ENCODE data around the gene SCAF1. TPM values are rescaled to one million over a fixed set of nuclear protein-coding genes. Genes with fewer than 3 reads are reported as not detected.
"Not testable (repeated sequence)": the region's sequence is repeated elsewhere in the genome, so short reads cannot be mapped to it uniquely, and the experiment has no call there.

Gene SCAF1
- total RNA-seq, 2 donors from 2014 or later, result 14.3 to 22.3 TPM

DNA sequence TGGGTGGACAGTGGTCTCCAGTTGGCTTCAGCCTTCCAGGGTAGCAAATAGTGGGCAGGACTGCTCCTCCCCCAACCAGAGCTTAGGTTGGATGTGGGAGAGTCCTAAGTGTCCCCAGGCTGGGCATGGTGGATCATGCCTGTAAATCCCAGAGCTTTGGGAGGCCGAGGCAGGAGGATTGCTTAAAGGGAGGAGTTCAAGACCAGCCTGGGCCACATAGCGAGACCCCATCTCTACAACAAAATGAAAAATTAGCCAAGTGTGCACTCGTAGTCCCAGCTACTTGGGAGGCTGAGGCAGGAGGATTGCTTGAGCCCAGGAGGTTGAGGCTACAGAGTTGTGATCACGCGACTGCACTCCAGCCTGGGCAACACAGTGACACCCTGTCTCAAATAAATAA lies 9.4 kb upstream of the SCAF1 start:
- DNase-seq (ENCODE audit: low spot score), result no peak
- Histone ChIP-seq H3K4me3 (no peak overlapping the region), H3K27me3 (no peaks in the 10 kb centered on the region), H3K4me1 (peaks cover 0 to 46% of the 10 kb centered on the region in 2 donors), H3K9me3 (no peaks in the 10 kb centered on the region), H3K36me3 (peaks cover 11% of the 10 kb centered on the region), H3K27ac (no peak overlapping the region)
- TF ChIP-seq, protein P1, sequence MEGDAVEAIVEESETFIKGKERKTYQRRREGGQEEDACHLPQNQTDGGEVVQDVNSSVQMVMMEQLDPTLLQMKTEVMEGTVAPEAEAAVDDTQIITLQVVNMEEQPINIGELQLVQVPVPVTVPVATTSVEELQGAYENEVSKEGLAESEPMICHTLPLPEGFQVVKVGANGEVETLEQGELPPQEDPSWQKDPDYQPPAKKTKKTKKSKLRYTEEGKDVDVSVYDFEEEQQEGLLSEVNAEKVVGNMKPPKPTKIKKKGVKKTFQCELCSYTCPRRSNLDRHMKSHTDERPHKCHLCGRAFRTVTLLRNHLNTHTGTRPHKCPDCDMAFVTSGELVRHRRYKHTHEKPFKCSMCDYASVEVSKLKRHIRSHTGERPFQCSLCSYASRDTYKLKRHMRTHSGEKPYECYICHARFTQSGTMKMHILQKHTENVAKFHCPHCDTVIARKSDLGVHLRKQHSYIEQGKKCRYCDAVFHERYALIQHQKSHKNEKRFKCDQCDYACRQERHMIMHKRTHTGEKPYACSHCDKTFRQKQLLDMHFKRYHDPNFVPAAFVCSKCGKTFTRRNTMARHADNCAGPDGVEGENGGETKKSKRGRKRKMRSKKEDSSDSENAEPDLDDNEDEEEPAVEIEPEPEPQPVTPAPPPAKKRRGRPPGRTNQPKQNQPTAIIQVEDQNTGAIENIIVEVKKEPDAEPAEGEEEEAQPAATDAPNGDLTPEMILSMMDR (IDR thresholded peaks at IDR 0.05), result no peak

DNA sequence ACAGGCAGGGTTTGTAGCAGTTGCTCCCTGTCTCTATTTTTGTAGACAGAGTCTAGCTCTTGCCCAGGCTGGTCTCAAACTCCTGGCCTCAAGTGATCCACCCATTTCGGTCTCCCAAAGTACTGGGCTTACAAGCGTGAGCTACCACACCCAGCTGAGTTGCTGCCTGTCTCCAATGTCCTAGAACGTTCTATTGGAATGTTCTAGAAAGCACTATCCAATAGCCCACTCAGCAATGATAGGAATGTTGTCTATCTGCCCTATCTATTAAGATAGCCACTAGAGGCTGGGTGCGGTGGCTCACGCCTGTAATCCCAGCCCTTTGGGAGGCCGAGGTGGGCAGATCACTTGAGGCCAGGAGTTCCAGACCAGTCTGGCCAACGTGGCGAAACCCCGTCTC lies 8.7 kb upstream of the SCAF1 start:
- peaks cover 11% of the 10 kb centered on the region for H3K36me3 ChIP-seq
- DNase-seq (ENCODE audit: low spot score); H3K27me3 ChIP-seq; H3K4me3 ChIP-seq; H3K9me3 ChIP-seq; H3K27ac ChIP-seq: not testable (repeated sequence)
- H3K4me1 ChIP-seq, result peaks cover 0 to 53% of the 10 kb centered on the region in 2 donors

DNA sequence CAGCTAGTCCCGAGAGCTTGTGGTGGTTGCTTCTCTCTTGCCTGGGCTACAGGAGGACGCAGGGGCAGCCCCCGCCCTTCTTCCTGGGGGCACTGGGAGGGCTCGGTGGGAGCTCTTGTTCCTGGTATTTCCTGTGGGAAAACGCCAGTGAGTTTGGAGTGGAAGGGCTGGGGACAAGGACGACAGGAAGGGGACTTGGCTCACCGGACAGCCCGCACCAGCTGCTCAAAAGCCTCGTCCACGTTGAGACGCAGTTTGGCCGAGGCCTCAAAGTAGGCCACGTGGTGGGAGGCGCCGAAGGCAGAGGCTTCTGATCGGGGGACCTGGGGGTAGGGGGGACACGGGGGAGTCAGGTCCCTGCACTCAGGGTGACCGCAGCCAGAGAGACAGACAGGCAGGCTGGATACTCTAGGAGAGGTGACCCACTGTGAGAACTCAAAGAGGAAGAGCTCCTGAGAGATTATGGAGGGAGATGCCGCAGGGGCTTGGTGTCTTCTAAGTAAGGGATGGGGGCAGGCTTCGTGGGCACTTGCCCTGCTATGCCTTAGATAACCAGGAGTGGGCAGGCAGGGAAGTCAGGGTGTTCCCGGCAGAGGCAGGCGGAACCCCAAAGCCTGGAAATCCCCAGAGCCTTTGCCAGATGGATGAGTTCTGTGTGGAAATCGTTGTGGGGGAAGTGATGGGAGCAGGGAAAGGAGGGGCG lies 6.3 kb upstream of the SCAF1 start:
- Histone ChIP-seq H3K36me3 (peaks cover 11% of the 10 kb centered on the region), H3K9me3 (no peaks in the 10 kb centered on the region), H3K27ac (peak overlapping the region; percentile 18 to 26), H3K27me3 (no peaks in the 10 kb centered on the region), H3K4me1 (peaks cover 0 to 58% of the 10 kb centered on the region in 2 donors), H3K4me3 (no peak overlapping the region)
- DNase-seq (ENCODE audit: low spot score), result no peak
- TF ChIP-seq, protein P1 (IDR thresholded peaks at IDR 0.05), result no peak

DNA sequence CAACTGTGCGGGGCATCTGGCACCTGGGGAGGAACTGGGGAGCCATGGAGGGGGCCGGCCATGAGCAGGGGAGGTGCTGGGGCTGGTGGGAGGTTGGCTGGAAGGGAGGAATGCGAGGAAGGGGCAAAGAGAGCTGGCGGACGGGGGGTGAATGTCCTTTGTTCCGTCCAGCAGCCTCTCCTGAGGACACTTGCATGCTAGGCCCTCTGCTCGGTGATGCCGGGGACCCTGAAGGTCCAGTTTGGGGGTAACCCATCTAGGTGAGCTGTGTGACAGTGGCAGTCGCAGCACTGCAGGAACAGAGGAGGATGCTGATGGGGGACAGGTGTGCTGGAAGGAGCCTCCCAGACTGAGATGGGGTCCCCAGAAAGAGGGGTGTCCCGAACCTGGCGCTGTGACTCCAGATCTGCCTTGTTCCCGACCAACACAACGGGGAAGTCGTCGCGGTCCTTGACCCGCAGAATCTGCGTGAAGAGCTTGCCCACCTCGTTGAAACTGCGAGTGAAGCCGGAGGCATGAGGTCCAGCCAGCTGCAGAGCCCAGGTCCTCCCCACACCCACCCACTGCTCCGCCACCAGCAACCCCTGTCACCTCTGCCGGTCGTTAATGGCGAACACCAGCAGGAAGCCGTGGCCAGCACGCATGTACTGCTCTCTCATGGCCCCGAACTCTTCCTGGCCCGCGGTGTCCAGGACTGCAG lies 5.6 kb upstream of the SCAF1 start:
- H3K4me1 ChIP-seq, result peaks cover 0 to 59% of the 10 kb centered on the region in 2 donors
- H3K36me3 ChIP-seq, result peaks cover 11% of the 10 kb centered on the region
- no peaks in the 10 kb centered on the region for H3K9me3 ChIP-seq
- H3K27me3 ChIP-seq, result no peaks in the 10 kb centered on the region
- no peak for DNase-seq (ENCODE audit: low spot score)
- TF ChIP-seq, protein P1 (IDR thresholded peaks at IDR 0.05), result no peak
- H3K4me3 ChIP-seq, result no peak overlapping the region
- peak overlapping the region; percentile 18 to 26 for H3K27ac ChIP-seq

DNA sequence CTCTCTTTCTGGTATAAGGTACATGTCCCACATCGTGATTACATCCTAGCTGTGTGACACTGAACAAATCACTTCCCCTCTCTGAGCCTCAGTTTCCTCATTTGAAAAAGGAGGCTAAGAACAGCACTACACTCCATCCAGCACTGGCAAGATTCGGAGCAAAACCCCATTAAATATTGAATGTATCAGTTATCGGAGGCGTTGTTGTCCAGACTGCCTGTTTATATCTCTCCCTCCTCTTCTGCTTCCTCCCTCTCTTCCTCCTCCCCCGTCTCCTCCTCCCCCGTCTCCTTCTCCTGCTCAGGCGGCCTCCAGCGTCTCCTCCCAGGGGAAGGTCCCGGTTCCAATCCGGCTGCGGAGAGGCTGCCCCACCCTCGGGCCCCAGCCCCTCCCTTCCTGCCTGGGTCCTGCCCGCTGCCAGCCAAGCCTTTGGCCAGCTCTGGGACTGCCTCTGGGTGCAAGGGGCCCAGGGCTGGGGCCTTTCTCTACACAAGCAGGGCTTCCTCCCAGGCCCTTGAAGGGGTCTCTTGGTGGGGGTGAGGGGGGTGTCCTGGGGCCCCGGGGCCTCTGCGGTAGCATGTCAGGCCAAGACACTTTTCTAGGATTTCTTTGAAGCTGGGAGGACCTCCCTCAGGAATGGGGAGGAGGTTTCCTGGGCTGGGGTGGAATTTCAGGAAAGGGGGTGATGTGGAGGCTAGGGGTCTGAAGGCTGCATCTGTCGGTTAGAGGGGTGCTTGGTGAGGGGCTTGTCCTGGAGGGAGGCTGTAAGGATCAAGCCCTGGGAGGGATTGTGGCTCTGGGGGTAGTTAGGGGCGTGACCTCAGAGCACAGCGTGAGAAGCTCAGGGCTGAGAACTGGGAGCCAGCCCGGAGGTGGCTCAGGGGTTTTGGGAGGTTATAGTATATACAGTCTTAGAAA lies 3.9 kb upstream of the SCAF1 start:
- peaks cover 0 to 60% of the 10 kb centered on the region in 2 donors for H3K4me1 ChIP-seq
- H3K9me3 ChIP-seq, result no peaks in the 10 kb centered on the region
- H3K4me3 ChIP-seq, result peak overlapping the region; percentile 74 to 96
- peak; percentile 92 for DNase-seq (ENCODE audit: low spot score)
- H3K36me3 ChIP-seq, result peaks cover 11% of the 10 kb centered on the region
- H3K27ac ChIP-seq, result peak overlapping the region; percentile 99 to 100
- TF ChIP-seq, protein P1 (IDR thresholded peaks at IDR 0.05), result no peak
- H3K27me3 ChIP-seq, result no peaks in the 10 kb centered on the region

Data from right atrium auricular region (tissue), 2 donors.